GM12892 (cell line): Measurements from ENCODE around the gene POLR1H.

Experiments
- DNase-seq: peaks from one replicate; pipeline ENCODE4 v3.0.0; 2011; ENCODE audit not compliant: insufficient read length
- FAIRE-seq: peaks from 2 replicates; lab custom pipeline; 2011; peaks lifted over from hg19 to GRCh38; lab: Jason Lieb, UNC
- POLR2A ChIP-seq: IDR thresholded peaks from 2 replicates; pipeline ENCODE4 v1.6.1; 2011; ENCODE audit warnings: low read depth, low read length, control low read depth
- POLR2AphosphoS5 ChIP-seq: IDR thresholded peaks from 2 replicates; pipeline ENCODE4 v1.6.1; 2011; ENCODE audit warnings: low read depth, low read length, control low read depth
- TAF1 ChIP-seq: IDR thresholded peaks from 2 replicates; pipeline ENCODE4 v1.6.1; 2011; ENCODE audit warnings: low read depth, mild to moderate bottlenecking, control low read depth, low read length, borderline replicate concordance

Gene POLR1H

DNA sequence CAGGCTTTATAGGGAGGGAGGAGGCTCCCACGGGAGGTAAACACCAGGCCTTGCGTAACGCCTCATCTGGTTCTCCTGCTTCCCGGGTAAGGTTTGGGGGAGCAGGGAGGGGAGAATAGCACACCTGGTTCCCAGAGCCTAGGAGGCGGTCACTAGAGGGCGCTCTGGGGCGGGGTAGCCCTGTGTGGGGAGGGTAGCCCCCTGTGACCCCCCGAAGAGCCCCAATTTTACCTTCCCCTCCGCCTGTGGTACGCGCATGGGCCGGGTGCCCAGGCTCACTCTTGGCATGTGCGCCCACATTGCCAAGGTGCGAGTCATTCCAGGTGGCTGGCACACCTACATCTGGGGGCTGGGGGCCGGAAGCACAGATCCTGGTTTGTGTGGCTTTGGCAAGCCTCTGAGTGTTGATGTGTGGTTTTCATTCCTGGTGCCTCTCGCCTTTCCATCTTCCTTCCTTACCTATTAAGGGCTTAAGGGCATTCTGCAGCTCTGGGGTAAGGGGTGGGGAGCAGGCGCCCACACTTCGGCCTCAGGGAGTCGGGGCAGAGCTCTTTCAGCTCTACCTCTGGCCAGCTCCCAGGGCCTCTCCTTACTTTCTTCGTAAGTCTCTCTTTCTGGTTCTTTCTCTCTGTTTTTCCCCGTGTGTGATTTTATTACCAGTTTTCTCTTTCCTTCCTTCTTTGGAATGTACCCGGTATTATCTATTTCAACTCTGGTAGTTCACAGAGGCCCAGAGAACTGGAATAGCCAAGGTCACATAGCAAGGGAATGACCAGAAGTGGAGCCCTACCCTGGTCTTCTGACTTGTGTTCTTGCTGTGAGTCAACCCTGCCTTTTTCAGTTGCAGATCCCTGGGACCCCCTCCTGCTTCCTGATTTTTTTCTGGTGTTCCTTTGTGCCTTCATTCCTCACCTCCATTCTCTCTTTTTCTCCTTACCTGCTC, 15.0 kb downstream of the POLR1H start:
- FAIRE-seq (no peak), DNase-seq (no peak)
- no peak for TF ChIP-seq TAF1
- no peak for TF ChIP-seq POLR2AphosphoS5

DNA sequence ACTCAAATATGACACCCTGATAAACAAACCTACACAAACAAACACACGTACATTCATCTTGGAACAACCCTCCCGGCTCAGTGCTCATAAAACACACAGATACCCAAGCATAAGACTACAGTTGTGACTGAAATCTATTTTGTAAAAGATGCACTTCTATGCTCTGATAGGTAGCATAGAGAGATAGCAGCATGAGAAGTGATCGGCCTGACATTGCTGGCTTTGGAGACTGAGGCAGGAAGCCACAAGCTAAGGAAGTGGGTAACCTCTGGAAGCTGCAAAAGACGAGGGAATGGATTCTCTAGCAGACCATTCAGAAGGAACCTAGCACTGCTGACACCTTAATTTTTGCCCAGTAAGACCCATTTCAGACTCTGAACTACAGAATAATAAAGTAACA, 16.2 kb downstream of the POLR1H start:
- DNase-seq (no peak), FAIRE-seq (no peak)
- TF ChIP-seq POLR2AphosphoS5 (no peak), POLR2A (no peak), TAF1 (no peak)

DNA sequence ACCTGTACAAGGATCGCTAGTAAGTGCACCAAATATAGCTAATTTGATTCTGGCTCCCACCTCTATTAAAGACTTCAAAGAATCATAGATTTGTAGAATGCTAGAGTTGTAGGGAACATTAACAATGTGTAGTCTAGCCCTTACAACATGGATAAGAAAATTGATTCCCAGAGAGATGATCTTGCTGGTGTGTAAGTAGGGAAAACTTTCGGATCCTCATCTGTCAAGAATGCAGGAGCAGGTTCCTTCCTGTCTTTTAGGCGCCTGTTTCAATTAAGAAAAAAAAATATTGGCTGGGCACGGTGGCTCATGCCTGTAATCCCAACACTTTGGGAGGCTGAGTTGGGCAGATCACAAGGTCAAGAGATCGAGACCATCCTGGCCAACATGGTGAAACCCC, 26.8 kb downstream of the POLR1H start:
- TF ChIP-seq POLR2AphosphoS5 (no peak), TAF1 (no peak)
- no peak for DNase-seq
- no peak for FAIRE-seq

DNA sequence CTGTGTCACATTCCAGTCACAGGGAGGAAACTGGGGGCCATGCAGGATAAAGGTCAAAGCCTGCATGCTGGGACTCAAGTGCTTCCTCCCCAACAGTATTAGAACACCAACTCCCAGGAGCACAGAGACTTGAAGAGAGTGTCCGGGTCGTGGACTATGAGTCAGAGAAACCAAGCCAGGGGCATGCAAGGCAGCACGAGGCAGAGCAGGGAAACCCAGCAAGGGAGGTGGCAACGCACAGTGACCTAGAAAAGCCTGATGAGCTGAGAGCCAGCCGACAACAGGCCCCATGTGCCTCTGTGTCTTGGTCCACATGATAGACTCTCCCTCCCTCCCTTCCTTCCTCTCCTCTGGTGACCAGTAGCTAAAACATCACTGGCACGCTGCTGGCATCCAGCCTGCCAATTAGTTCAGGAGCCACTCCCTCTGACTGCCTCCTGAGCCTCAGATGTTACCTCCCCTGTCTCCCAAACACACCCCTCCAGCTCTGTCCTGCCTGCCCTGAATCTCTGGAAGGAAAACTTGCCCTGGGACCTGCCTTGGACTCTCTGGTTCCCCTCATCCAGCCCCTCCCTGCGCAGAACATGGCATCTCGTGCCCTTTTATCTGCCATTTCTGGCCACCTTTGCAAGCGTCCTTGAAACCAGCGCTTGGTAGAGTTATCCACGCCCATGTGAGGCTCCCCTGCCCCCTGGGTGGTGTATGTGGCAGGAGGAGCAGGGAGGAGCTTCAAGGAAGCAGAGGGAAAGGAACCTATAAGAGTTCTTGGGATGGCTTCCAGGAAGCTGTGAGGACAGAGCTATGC, 30.7 kb downstream of the POLR1H start:
- TF ChIP-seq POLR2AphosphoS5 (no peak), POLR2A (no peak), TAF1 (no peak)
- DNase-seq (no peak), FAIRE-seq (no peak)

DNA sequence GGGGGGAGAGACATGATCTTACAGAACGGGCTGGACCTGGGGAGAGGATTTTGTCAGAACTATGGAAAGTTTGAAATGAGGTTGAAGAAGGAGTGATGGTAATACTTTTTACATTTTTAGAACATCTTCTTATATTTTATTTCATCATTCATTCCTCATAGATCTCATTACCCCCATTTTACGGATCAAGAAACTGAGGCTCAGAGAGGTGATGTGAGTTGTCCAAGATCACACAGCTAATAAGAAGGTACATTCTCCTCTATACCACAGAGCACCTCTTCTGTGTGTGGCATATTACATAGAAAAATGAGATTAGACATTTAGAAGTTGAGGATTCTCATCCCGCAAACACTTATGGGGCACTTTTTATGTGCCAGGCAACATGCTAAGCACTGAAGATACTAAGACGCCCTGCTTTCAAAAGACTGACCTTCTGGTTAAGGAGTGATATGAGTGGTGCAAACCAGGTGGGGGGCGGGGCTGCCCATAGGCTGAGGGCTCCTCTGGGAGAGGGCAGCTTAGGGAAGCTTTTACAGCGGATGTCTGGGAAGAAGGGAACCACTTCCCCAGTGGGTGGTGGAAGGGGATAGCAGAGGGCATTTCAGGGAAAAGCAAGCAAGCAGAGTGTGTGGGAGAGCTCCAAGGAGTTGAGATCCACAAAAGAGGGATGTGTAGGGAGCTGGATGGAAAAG, 31.9 kb downstream of the POLR1H start:
- FAIRE-seq (no peak), DNase-seq (no peak)
- TF ChIP-seq POLR2A (no peak), TAF1 (no peak), POLR2AphosphoS5 (no peak)

DNA sequence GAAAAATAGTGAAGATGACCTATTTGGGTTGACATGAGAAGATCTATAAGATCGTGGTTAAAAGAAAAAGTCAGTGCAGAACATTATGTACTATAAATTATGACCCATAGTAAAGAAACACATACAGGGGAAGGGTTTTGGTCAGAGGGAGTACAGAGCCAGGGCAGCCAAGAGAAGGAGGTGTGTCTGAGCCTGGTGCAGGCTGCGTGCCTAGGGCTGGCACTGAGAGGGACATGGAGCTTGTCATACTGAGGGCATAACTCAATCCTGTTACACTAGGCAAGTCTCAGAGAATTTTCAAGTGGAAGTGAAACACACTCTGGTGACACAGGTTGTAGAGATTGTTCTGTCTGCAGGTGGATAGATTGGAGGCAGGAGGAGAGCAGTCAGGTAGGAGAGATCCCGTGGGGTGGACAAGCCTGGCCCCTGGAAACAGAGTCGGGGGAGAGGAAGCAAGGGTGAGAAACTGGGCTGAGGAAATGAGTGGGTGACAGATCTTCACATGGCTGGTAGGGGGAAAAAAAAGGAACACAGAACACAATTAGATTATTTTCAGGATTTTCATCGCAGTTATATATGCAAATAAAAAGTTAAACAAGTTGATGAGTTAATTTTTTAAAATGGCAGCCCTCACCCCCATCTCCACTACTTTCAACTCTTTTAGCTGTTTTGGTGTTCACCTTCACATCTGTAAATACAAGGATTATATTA, 33.0 kb downstream of the POLR1H start:
- FAIRE-seq, result no peak

DNA sequence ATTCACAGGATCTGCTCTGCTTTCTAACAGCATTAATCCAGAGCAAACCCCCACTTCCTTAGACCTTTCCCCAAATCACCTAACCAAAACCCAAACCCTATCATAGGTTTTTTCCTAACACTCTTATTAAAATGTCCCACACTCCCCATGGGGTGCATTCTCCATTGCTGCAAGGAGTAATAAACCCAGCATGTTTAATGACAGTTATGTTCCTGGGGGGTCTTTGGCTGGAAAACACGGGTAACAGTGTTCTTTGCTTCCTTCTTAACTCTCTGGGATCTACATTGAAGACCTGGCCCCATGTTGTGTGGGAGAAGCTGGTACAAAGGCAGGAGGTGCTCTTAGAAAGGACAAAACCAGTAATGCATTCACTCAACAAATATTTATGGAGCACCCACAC, 35.8 kb downstream of the POLR1H start:
- DNase-seq, result no peak
- no peak for FAIRE-seq
- TF ChIP-seq TAF1, result no peak
- no peak for TF ChIP-seq POLR2A
- no peak for TF ChIP-seq POLR2AphosphoS5

More for the DNA sequence above, 33.0 kb downstream of the POLR1H start:
- TF ChIP-seq TAF1, result no peak
- TF ChIP-seq POLR2A, result no peak
- no peak for TF ChIP-seq POLR2AphosphoS5
- no peak for DNase-seq

DNA sequence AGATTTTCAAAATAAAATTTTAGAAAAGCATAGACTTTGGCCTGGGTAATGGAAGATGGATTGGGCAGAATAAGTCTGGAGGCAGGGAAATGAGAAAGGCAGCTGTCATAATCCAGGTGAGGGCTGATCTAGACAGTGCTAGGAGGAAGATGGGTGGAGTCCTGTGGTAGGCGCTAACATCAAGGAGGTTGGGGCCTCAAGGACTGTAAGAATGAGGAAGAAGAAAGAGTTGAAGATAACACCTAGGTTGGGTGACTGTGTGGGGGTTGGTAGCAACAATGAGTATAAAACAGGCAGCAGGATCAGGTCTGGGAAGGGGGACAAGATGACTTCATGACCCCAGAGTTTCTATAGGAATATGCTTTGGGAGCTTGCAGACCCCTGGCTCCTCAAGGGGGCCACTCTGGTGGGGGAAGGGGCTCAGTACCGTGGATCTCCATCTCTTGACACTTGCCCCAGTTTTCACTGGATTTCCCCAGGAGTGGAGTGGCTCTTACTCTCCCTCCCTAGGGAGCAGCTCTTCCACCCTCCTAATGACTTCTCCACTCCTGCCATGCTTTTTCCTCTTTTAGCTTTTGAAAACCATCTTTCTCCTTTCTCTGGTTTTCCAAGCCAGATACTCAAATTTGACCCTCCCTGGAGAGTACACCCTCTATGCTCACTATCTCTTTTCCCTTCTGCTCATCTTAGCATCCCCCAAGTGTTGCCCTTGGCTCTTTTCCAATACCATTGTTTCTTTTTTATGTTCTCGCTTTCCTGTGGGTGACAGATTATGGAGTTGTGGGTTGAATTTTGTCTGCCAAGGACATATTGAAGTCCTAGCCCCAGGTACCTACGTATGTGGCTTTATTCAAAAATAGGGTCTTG, 37.1 kb downstream of the POLR1H start:
- TF ChIP-seq POLR2A (no peak), TAF1 (no peak)
- no peak for DNase-seq
- no peak for FAIRE-seq

DNA sequence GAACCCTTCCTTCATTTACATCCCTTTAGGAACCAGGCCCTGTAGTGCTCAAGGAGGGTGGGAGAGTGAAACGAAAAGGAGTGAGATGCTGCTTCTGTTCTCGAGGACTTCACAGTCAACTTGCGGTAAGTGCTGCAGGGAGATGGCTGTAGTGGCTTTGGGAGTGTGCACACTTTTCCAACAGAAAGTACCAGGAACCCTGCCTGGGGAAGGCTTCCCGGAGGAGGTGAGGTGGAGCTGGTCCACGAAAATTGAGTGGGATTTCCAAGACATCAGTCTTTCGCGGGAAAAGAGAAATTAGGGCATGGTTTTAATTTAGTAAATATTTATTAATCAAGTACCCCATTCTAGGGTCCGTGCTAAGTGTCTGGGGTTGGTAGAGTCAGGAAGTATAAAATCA, 39.1 kb downstream of the POLR1H start:
- FAIRE-seq (no peak), DNase-seq (no peak)
- TF ChIP-seq POLR2AphosphoS5 (no peak), POLR2A (no peak), TAF1 (no peak)

DNA sequence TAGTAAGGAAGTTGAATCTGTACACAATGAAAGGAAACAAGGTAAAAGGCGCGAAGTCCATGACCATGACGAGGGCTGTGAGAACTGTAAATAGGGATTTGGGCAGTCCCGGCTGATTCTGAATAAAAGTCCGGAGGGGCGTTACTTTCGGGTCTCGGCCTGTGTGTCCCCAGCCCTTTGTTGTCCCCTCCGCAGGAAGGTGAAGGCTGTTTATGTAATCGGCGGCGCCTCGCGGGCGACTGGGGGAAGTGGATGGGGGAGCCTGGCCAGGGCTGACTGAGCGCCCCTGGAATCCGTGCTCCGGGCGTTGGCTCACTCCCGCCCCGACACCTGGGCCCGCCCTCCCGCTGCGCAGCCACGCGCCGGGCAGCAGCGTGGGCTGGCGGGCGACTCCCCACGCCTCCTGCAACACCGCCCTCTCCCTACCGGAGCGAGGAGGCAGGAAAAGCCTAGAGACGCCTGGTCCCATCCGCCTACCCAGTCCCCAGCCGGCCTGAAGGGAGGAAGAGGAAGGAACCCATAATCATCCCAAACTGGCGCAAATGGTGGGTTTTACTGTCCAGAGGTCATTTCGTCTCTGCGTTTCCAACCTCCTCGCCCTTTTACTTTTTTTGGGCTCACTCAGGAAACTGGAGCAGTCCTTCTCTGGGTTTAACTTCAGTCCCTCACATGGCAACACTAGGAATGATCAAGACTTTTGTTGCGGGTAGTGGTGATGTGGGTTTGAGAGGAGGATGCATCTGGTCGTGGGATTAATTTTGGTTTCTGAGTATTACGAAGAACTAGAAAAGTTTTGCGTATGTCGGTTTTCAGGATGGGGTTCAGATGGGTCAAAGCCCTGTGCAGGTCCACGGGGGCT, 39.7 kb downstream of the POLR1H start:
- FAIRE-seq (no peak), DNase-seq (no peak)
- TF ChIP-seq POLR2AphosphoS5 (no peak), TAF1 (no peak)
